Measurements from ENCODE around the gene ISCU.

ISCU gene

GRCh38 chr12:108562348-108563135, at the start of gene ISCU:
TSS of gene ISCU (plus strand) at chr12:108562596. CDS start at chr12:108562623, 27 bp downstream.
- DNase-seq (ENCODE audit: low read depth, low spot score), result peak; percentile 97
- in situ Hi-C loops (cut with HindIII; ENCODE audit: low sequenced_read_pairs), result no loop called here
- peak within 1 kb of the TSS; percentile 99 for H3K4me3 ChIP-seq (ENCODE audit: low read depth, low read length)
- no peak for TF ChIP-seq CTCF (IDR thresholded peaks at IDR 0.05; ENCODE audit: low read depth, low read length)

- in situ Hi-C loops (cut with HindIII; ENCODE audit: low sequenced_read_pairs), result no loop called here
- H3K4me3 ChIP-seq (ENCODE audit: low read depth, low read length), result peak overlapping the region; percentile 27
- no peak for DNase-seq (ENCODE audit: low read depth, low spot score)
- TF ChIP-seq CTCF (IDR thresholded peaks at IDR 0.05; ENCODE audit: low read depth, low read length), result no peak
These were observed 47.9 kb upstream of the ISCU start for GRCh38 chr12:108514468-108514972.

DNA sequence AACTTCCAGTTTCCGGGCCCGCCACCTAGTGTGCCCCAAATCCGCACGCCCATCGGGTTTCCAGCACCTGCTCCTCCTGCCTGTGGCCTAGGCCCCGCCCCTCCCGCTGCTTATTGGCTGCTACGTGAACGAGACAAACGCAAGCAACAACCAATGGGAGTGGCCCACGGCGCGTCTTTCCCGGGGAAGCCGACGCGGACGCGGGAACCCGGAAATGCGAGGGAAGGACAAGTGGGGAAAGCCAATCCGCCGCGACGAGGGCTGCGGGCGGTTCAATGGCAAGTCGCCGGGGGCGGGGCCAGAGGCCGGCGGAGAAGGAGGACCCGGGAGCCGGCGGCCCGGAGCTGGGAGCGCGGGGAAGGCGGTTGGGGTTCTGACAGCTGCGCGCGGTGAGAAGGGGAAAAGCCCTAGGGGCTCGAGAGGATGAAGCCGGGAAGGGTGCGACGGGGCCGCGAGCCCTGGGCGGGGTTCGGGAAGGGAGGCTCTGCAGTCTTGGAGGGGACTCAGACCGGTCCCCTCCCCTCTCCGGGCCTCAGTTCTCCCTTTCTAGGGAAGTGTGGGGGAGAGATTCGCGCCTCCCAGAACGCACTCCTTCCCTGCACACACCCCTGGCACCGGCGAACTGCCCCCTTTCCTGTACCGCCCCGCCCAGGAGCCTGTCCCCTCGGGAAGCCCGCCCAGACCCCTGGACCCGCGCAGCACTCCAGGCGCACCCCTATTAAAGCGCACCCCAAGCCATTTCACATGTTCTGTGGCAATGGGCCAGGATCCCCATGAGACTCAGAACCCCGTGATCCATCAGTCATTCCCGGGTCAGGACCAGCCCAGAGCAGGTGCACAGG, 47.2 kb upstream of the ISCU start, which contains the start of gene FICD:
Gene FICD (plus strand): TSS at position 305 of the 842 bp plus-strand sequence. CDS start 1,696 bp downstream, outside the sequence.
- peak within 1 kb of the TSS; percentile 93 for H3K4me3 ChIP-seq (ENCODE audit: low read depth, low read length)
- peak; percentile 99 for DNase-seq (ENCODE audit: low read depth, low spot score)
- in situ Hi-C loops (cut with HindIII; ENCODE audit: low sequenced_read_pairs), result no loop called here
- TF ChIP-seq CTCF (IDR thresholded peaks at IDR 0.05; ENCODE audit: low read depth, low read length), result no peak

- H3K4me3 ChIP-seq (ENCODE audit: low read depth, low read length), result peak overlapping the region; percentile 93
- in situ Hi-C loops (cut with HindIII; ENCODE audit: low sequenced_read_pairs), result no loop called here
- DNase-seq (ENCODE audit: low read depth, low spot score), result no peak
- no peak for TF ChIP-seq CTCF (IDR thresholded peaks at IDR 0.05; ENCODE audit: low read depth, low read length)
These were observed 46.5 kb upstream of the ISCU start for GRCh38 chr12:108515916-108516315.

DNA sequence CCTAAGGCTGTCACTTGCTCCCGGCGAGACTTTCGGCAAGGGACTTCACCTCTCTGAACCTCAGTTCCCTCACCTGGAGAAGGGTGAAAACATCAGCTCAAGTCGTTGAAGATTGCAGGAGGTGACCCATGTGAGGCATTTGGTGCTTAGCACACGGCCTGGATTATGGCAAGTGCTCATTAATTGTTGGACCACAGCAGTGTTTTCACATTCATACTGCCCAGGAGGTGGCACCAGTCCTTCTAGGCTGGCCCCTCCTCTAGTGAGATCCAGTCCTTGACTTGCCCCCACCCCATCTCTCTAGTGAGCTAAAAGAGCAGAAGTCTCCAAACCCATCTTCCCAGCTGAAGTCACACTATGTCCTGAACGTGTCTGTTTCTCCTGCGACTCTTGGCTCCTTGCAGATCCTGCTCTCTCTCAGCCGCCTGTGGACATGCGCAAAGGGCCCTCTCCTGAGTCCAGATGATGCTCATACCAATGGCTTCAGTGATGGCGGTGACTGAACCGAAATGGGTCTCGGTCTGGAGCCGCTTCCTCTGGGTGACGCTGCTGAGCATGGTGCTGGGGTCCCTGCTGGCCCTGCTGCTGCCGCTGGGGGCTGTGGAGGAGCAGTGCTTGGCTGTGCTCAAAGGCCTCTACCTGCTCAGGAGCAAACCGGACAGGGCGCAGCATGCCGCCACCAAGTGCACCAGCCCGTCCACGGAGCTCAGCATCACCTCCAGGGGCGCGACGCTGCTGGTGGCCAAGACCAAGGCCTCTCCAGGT, 45.7 kb upstream of the ISCU start:
- no peak for DNase-seq (ENCODE audit: low read depth, low spot score)
- TF ChIP-seq CTCF (IDR thresholded peaks at IDR 0.05; ENCODE audit: low read depth, low read length), result no peak
- in situ Hi-C loops (cut with HindIII; ENCODE audit: low sequenced_read_pairs), result no loop called here
- no peak overlapping the region for H3K4me3 ChIP-seq (ENCODE audit: low read depth, low read length)
